WTC11 (cell line): Measurements from ENCODE around the gene INPP5A. TPM values are rescaled to one million over a fixed set of nuclear protein-coding genes. Genes with fewer than 3 reads are reported as not detected.

ENCODE experiments used
- ATAC-seq: fragments of 200-7000 bp; cut with Tn5 transposase; 2 replicates; pipeline ENCODE4 v1.10.0; 2021; ENCODE audit warnings: mild to moderate bottlenecking, moderate library complexity
- CTCF ChIA-PET: fragments of 300-600 bp; sonication (Branson Sonifier 250); formaldehyde crosslinking; loops from one replicate; lab custom pipeline; 2021; ENCODE audit warnings: antibody characterized with exemption; lab: Charles Lee
- POLR2A ChIA-PET: fragments of 350-600 bp; sonication (Branson Sonifier 250); formaldehyde crosslinking; loops from one replicate; lab custom pipeline; 2021; ENCODE audit warnings: antibody characterized with exemption; lab: Charles Lee
- DNase-seq: peaks from one replicate; pipeline ENCODE4 v3.0.0; 2021; ENCODE audit warnings: low spot score
- H3K27ac Mint-ChIP-seq: 2 replicates; pipeline ENCODE4 v1.8.0; 2021; ENCODE audit warnings: mixed read lengths
- H3K27me3 Mint-ChIP-seq: 2 replicates; pipeline ENCODE4 v1.8.0; 2021; ENCODE audit warnings: low read depth, mild to moderate bottlenecking, moderate library complexity, mixed read lengths
- H3K36me3 Mint-ChIP-seq: 2 replicates; pipeline ENCODE4 v1.8.0; 2021; ENCODE audit warnings: mixed read lengths
- H3K4me1 Mint-ChIP-seq: 2 replicates; pipeline ENCODE4 v1.8.0; 2022; ENCODE audit warnings: mixed read lengths
- H3K4me3 Mint-ChIP-seq: 2 replicates; pipeline ENCODE4 v1.8.0; 2021; ENCODE audit warnings: mild to moderate bottlenecking, moderate library complexity, mixed read lengths
- H3K9me3 Mint-ChIP-seq: 2 replicates; pipeline ENCODE4 v1.8.0; 2021; ENCODE audit warnings: mixed read lengths
- ATF3 ChIP-seq: sonication (generic); formaldehyde crosslinking; conservative IDR thresholded peaks from 2 replicates; pipeline ENCODE4 v1.8.1; 2022; ENCODE audit warnings: mild to moderate bottlenecking, missing genetic modification reagents
- CBFB ChIP-seq: sonication (generic); formaldehyde crosslinking; IDR thresholded peaks from 2 replicates; pipeline ENCODE4 v1.8.1; 2022; ENCODE audit warnings: mild to moderate bottlenecking, low read depth, missing genetic modification reagents
- CREB1 ChIP-seq: sonication (generic); formaldehyde crosslinking; IDR thresholded peaks from 2 replicates; pipeline ENCODE4 v1.8.0; 2023; ENCODE audit warnings: mild to moderate bottlenecking, missing genetic modification reagents
- CREM ChIP-seq: sonication (generic); formaldehyde crosslinking; IDR thresholded peaks from 2 replicates; pipeline ENCODE4 v1.8.1; 2022; ENCODE audit warnings: mild to moderate bottlenecking, missing genetic modification reagents, moderate library complexity
- FOXJ3 ChIP-seq: sonication (generic); formaldehyde crosslinking; IDR thresholded peaks from 2 replicates; pipeline ENCODE4 v1.9.0; 2021; ENCODE audit warnings: missing genetic modification reagents, mild to moderate bottlenecking, borderline replicate concordance
- GABPB1 ChIP-seq: sonication (generic); formaldehyde crosslinking; IDR thresholded peaks from 2 replicates; pipeline ENCODE4 v1.8.1; 2023; ENCODE audit warnings: mild to moderate bottlenecking, missing genetic modification reagents
- GRHL2 ChIP-seq: fragments of 250-450 bp; sonication (Bioruptor Pico); IDR thresholded peaks from 2 replicates; pipeline ENCODE4 v1.8.0; 2022; ENCODE audit warnings: mild to moderate bottlenecking, moderate library complexity; ENCODE audit not compliant: insufficient replicate concordance, severe bottlenecking
- HMGA2 ChIP-seq: fragments of 250-450 bp; sonication (Bioruptor Pico); IDR thresholded peaks from 2 replicates; pipeline ENCODE4 v1.4.0; 2021; ENCODE audit warnings: mild to moderate bottlenecking, moderate library complexity
- MXD4 ChIP-seq: fragments of 250-450 bp; sonication (Bioruptor Pico); IDR thresholded peaks from 2 replicates; pipeline ENCODE4 v1.8.0; 2021; ENCODE audit warnings: mild to moderate bottlenecking, moderate library complexity, borderline replicate concordance
- NFE2L1 ChIP-seq: sonication (generic); formaldehyde crosslinking; IDR thresholded peaks from 2 replicates; pipeline ENCODE4 v1.8.1; 2023; ENCODE audit warnings: missing genetic modification reagents
- OVOL2 ChIP-seq: fragments of 250-450 bp; sonication (Bioruptor Pico); IDR thresholded peaks from 2 replicates; pipeline ENCODE4 v1.9.0; 2021; ENCODE audit warnings: mild to moderate bottlenecking, borderline replicate concordance
- PRRX2 ChIP-seq: fragments of 250-450 bp; sonication (Bioruptor Pico); IDR thresholded peaks from 2 replicates; pipeline ENCODE4 v1.8.0; 2021; ENCODE audit warnings: mild to moderate bottlenecking
- STAT6 ChIP-seq: sonication (generic); formaldehyde crosslinking; conservative IDR thresholded peaks from 2 replicates; pipeline ENCODE4 v1.8.1; 2023; ENCODE audit warnings: mild to moderate bottlenecking, low read depth, missing genetic modification reagents, moderate library complexity
- TCF7 ChIP-seq: sonication (generic); formaldehyde crosslinking; IDR thresholded peaks from 2 replicates; pipeline ENCODE4 v1.8.0; 2022; ENCODE audit warnings: mild to moderate bottlenecking, low read depth, missing genetic modification reagents, moderate library complexity
- TEAD1 ChIP-seq: sonication (generic); formaldehyde crosslinking; IDR thresholded peaks from 2 replicates; pipeline ENCODE4 v1.8.0; 2022; ENCODE audit warnings: mild to moderate bottlenecking, missing genetic modification reagents
- TEAD4 ChIP-seq: sonication (generic); formaldehyde crosslinking; IDR thresholded peaks from 2 replicates; pipeline ENCODE4 v1.8.0; 2022; ENCODE audit warnings: mild to moderate bottlenecking, missing genetic modification reagents
- ZBTB43 ChIP-seq: sonication (generic); formaldehyde crosslinking; IDR thresholded peaks from 2 replicates; pipeline ENCODE4 v1.8.1; 2023; ENCODE audit warnings: mild to moderate bottlenecking, missing genetic modification reagents
- ZNF138 ChIP-seq: sonication (generic); formaldehyde crosslinking; conservative IDR thresholded peaks from 2 replicates; pipeline ENCODE4 v1.8.1; 2022; ENCODE audit warnings: mild to moderate bottlenecking, moderate library complexity, missing genetic modification reagents
- ZSCAN18 ChIP-seq: fragments of 250-450 bp; sonication (Bioruptor Pico); IDR thresholded peaks from 2 replicates; pipeline ENCODE4 v2.1.2; 2022; ENCODE audit warnings: mild to moderate bottlenecking, moderate library complexity
- total RNA-seq: library from RNA; stranded (reverse); gene quantifications from 3 replicates; pipeline ENCODE4 v1.2.3, GENCODE V29; 2021
- TF ChIP-seq, protein P1 (sequence below): sonication (generic); formaldehyde crosslinking; IDR thresholded peaks from 2 replicates; pipeline ENCODE4 v1.8.0; 2023; ENCODE audit warnings: missing genetic modification reagents
- TF ChIP-seq, protein P2 (sequence below): sonication (generic); formaldehyde crosslinking; IDR thresholded peaks from 2 replicates; pipeline ENCODE4 v1.8.1; 2023; ENCODE audit warnings: mild to moderate bottlenecking, missing genetic modification reagents, borderline replicate concordance

INPP5A gene
- total RNA-seq, 1 experiment from 2014 or later, result 22.1 TPM

DNA sequence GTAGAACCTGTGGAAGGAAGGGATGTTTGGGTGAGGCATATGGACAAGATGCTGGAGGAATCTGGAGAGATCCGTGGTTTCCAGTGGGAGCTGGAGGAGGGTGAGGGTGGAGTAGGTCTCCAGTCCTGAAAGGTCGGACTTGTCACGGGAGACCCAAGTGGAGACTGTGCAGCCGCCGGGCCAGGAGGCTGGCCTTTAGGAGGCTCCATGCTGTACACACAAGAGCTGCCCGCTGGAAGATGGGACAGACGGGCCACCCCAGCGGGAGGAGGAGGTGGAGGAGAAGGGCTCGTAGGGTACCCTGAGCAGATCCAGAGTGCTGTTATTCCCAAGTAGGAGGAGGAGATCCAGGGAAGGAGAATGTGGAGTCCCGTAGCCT, 141.6 kb downstream of the INPP5A start:
- Mint-ChIP-seq H3K27ac (no peak overlapping the region), H3K4me3 (no peak overlapping the region), H3K9me3 (peaks cover 39% of the 10 kb centered on the region)
- TF ChIP-seq FOXJ3 (CRISPR knock-in tag) (no peak), ZNF138 (CRISPR knock-in tag) (no peak), GABPB1 (no peak), STAT6 (no peak), TEAD1 (no peak), TCF7 (CRISPR knock-in tag) (no peak), CREB1 (CRISPR knock-in tag) (no peak), ATF3 (CRISPR knock-in tag) (no peak)
- TF ChIP-seq, all 79 proteins: peak for 0
- ChIA-PET POLR2A (no interaction called here), CTCF (interaction anchor here (0.5 kb wide), 1 partner anchor 444 kb away, joined by 3 read pairs; no protein-coding TSS in a partner anchor)
- peaks cover 26% of the 10 kb centered on the region for H3K36me3 Mint-ChIP-seq
- ATAC-seq (no peak), DNase-seq (peak; percentile 3)
- H3K27me3 Mint-ChIP-seq, result no peaks in the 10 kb centered on the region
- no peaks in the 10 kb centered on the region for H3K4me1 Mint-ChIP-seq

DNA sequence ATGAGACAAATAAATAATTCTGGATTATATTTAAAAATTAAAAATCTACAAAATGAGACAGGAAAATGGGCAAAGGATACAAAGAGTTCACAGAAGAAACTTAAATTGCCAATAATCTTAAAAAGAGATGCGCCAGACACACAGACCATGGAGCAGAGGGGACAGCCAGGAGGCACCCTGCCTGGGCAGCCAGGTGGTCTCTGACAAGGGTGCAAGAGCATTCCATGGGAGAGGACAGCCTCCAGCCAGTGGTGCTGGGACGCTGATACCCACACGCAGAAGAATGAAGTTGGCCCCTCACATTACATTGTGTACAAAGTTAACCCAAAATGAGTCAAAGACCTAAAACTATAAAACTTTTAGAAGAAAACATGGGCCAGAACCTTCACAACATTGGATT, 142.1 kb downstream of the INPP5A start:
- POLR2A ChIA-PET, result no interaction called here
- no peaks in the 10 kb centered on the region for H3K4me1 Mint-ChIP-seq
- peaks cover 26% of the 10 kb centered on the region for H3K36me3 Mint-ChIP-seq
- CTCF ChIA-PET, result interaction anchor here (0.5 kb wide), 1 partner anchor 445 kb away, joined by 3 read pairs; no protein-coding TSS in a partner anchor
- H3K27ac Mint-ChIP-seq, result no peak overlapping the region
- DNase-seq (no peak), ATAC-seq (no peak)
- no peak overlapping the region for H3K4me3 Mint-ChIP-seq
- no peaks in the 10 kb centered on the region for H3K27me3 Mint-ChIP-seq
- H3K9me3 Mint-ChIP-seq, result peaks cover 39% of the 10 kb centered on the region
- no peak for TF ChIP-seq OVOL2 (CRISPR knock-in tag)
- no peak for TF ChIP-seq CREB1 (CRISPR knock-in tag)
- no peak for TF ChIP-seq ZSCAN18 (CRISPR knock-in tag)
- no peak for TF ChIP-seq HMGA2 (CRISPR knock-in tag)
- no peak for TF ChIP-seq ZBTB43 (CRISPR knock-in tag)
- TF ChIP-seq GRHL2 (CRISPR knock-in tag), result no peak
- no peak for TF ChIP-seq NFE2L1 (CRISPR knock-in tag)
- no peak for TF ChIP-seq TEAD1
- TF ChIP-seq, protein P1, sequence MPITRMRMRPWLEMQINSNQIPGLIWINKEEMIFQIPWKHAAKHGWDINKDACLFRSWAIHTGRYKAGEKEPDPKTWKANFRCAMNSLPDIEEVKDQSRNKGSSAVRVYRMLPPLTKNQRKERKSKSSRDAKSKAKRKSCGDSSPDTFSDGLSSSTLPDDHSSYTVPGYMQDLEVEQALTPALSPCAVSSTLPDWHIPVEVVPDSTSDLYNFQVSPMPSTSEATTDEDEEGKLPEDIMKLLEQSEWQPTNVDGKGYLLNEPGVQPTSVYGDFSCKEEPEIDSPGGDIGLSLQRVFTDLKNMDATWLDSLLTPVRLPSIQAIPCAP, result no peak
- TF ChIP-seq CBFB (CRISPR knock-in tag), result no peak
- TF ChIP-seq PRRX2 (CRISPR knock-in tag), result no peak
- no peak for TF ChIP-seq ATF3 (CRISPR knock-in tag)
- no peak for TF ChIP-seq TEAD4
- TF ChIP-seq, protein P2, sequence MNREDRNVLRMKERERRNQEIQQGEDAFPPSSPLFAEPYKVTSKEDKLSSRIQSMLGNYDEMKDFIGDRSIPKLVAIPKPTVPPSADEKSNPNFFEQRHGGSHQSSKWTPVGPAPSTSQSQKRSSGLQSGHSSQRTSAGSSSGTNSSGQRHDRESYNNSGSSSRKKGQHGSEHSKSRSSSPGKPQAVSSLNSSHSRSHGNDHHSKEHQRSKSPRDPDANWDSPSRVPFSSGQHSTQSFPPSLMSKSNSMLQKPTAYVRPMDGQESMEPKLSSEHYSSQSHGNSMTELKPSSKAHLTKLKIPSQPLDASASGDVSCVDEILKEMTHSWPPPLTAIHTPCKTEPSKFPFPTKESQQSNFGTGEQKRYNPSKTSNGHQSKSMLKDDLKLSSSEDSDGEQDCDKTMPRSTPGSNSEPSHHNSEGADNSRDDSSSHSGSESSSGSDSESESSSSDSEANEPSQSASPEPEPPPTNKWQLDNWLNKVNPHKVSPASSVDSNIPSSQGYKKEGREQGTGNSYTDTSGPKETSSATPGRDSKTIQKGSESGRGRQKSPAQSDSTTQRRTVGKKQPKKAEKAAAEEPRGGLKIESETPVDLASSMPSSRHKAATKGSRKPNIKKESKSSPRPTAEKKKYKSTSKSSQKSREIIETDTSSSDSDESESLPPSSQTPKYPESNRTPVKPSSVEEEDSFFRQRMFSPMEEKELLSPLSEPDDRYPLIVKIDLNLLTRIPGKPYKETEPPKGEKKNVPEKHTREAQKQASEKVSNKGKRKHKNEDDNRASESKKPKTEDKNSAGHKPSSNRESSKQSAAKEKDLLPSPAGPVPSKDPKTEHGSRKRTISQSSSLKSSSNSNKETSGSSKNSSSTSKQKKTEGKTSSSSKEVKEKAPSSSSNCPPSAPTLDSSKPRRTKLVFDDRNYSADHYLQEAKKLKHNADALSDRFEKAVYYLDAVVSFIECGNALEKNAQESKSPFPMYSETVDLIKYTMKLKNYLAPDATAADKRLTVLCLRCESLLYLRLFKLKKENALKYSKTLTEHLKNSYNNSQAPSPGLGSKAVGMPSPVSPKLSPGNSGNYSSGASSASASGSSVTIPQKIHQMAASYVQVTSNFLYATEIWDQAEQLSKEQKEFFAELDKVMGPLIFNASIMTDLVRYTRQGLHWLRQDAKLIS, result no peak
- no peak for TF ChIP-seq STAT6
- TF ChIP-seq CREM, result no peak
- TF ChIP-seq MXD4, result no peak
